GM21526 (cell line): Measurements from ENCODE around the gene HEMK1.
A peak's percentile ranks its signal among the peaks of the same experiment; 100 is the strongest.

Source experiments
- ATAC-seq: cut with Tn5 transposase; IDR thresholded peaks from one replicate; pipeline ENCODE4 v1.9.1; 2021; ENCODE audit warnings: moderate library complexity; ENCODE audit not compliant: unreplicated experiment, low FRiP score

HEMK1 gene, protein sequence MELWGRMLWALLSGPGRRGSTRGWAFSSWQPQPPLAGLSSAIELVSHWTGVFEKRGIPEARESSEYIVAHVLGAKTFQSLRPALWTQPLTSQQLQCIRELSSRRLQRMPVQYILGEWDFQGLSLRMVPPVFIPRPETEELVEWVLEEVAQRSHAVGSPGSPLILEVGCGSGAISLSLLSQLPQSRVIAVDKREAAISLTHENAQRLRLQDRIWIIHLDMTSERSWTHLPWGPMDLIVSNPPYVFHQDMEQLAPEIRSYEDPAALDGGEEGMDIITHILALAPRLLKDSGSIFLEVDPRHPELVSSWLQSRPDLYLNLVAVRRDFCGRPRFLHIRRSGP

DNA sequence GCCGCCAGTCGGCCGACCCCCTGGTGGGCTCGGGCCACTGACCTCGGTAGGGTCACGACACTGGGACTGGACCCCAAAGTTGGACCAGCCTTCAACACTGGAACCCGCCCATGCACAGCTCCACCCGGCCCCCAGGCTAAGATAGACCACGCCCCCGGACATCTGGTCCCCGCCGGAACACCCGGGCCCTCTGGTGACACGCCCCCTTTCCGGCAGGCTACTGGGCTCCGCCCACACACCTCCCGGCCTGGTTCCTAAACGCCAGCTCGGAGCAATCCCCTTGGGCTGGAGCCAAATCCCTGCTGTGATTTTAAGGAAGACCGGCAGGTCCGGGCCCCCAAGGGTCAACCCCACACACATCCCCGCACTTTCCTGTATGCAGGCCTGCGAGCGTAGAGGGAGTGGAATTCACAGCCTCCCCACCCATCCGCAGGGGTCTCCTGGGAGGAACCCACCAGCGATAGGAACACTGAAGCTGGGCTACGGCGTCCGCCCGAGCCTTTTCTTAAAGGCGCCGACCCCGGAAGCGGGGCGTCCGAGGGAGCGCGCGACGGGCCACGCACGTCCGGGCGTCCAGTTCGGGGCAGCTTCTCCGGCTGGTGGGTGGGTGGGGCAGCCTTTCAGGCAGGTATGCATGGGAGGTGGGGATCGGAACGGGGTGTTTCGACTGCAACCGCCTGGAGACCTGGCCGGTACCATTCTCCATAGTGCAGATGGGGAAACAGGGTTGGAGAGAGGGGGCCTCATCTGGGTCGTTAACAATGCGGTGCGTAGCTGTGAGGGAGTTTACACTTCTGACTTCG, at the start of gene HEMK1:
HEMK1 (plus strand) TSS at position 576 of the 803 bp plus-strand sequence. CDS start 1,583 bp downstream, outside the sequence.
- ATAC-seq: peak; percentile 58

DNA sequence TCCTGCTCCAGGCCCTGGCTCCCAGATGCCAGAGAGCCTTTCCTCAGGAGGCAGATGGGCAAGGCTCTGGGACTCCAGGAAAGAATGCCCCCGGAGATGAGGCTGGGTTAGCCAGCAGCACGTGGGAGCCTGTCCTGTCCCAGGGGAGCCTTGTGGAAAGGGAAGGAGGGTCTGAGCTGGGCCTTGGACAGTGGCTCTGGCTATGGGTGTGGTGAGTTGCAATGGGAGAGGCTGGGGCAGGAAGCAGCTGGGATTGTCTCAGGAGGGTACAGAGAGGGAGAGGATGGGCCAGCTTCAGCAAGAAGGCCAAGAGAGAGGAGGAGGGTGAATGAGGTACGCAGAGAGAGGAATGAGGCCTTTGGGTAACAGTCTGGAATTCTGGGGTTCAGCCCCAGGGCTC, 48.5 kb upstream of the HEMK1 start:
- ATAC-seq: no peak

DNA sequence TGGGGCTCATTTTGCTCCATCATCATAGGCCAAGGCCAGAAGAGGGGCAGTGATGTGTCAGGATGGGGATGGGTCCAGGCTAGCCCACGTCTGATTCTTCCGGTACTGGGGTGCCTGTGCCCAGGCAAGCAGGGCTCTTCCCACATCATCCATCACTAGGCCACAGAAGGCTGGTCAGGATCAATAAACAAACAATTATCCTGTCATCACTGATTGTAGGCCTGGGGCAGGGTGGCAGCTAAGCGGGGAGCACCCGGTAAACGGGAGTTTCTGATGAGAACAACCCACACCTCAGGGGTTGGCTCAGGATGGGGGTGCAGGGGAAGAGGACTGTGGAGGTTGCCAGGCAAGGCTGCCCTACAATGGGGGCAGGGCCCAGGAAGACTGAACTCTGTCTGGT, 47.8 kb upstream of the HEMK1 start:
- no peak for ATAC-seq

DNA sequence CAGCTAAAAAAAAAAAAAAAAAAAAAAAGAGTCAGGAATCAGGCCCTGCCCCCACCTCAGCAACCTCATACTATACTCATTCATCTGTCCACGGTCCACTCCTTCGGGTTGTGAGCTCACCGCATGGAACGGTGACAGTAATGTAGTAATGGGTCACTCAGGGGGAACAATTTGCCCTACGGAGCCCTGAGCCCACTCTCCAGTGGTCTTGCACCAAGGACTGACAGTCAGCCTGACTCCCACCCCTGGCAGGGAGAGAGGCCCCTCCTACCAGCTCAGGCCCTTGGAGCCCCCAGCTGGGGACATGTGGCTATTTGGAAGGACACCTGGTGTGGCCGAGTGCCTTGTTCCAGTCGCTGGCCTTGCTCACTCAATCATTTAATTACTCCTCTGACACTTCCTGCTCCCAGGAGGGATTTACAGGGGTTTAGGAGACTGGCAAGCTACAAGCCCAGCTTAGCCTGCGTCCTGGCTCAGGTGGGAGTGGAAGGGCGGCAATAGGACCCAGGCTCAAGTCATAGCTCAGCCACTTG, 46.0 kb upstream of the HEMK1 start:
- ATAC-seq: no peak

DNA sequence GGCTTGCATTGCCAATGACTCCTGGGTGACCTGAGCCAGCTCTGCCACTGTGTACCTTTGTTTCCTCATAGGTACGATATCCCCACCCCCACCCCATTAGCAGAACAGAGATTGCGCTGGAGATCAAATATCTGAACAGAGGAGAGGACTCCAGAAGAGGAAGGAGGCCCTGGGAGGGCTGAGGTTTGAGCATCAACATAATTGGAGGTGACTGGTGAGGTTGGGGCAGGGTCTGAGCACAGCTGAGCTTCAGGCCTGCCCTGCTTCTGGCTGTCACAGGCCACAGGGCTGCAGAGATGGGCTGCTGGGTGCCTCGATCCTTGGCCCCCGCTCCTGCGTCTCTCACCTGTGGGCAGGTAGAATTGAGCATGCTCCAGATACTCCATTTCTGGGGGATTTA, 44.6 kb upstream of the HEMK1 start:
- ATAC-seq: no peak

DNA sequence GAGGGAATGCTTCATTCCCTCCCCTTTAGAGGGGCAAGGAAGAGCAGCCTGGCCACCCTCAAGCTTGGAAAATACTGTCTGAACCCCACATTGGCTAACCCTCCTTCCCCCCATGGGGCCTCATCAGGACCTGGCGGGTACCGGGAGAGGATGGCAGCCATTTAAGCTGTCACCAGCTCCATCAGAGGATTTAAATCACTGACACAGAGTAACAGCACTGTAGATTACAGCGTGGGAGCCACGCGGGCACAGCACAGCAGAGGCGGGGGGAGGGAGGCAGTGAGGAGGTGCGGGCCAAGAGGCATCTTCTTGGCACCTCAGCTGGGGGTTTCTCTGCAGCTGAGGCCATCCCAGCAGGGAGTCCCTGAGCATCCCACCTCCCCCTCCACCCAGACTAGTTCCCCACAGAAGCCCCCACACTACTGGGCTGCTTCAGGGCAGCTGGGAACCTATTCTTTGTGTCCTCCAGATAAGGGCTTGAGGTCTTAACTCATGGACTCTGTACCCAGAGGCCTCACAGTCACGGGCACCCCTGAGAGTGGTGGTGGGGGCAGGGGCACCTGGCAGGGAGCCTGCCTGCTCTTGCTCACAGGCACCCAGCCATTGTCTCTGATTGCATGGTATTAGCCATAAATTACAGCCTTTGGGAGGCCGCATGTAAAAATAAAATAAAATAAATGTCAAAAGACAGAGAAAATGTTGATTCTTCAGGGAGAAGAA, 44.0 kb upstream of the HEMK1 start:
- ATAC-seq: no peak

DNA sequence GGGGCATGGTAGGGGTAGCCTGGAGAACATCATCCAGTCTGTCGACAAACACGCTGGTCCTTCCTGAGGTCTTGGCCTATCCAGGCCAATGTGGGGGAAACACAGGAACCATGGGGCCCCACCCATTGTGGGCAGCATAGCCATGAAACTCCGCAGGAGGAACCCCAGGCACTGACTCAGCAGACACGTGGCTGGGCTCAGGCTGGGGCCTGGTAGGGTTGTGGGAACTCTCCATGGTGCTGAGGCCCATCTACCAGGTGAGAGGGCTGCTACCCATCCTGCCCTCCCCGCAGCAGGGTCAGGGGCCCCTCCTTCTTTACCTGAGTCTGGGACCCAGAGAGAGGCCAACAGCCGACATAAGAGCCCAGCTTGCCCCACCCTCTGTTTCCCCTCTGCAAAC, 43.3 kb upstream of the HEMK1 start:
- no peak for ATAC-seq

DNA sequence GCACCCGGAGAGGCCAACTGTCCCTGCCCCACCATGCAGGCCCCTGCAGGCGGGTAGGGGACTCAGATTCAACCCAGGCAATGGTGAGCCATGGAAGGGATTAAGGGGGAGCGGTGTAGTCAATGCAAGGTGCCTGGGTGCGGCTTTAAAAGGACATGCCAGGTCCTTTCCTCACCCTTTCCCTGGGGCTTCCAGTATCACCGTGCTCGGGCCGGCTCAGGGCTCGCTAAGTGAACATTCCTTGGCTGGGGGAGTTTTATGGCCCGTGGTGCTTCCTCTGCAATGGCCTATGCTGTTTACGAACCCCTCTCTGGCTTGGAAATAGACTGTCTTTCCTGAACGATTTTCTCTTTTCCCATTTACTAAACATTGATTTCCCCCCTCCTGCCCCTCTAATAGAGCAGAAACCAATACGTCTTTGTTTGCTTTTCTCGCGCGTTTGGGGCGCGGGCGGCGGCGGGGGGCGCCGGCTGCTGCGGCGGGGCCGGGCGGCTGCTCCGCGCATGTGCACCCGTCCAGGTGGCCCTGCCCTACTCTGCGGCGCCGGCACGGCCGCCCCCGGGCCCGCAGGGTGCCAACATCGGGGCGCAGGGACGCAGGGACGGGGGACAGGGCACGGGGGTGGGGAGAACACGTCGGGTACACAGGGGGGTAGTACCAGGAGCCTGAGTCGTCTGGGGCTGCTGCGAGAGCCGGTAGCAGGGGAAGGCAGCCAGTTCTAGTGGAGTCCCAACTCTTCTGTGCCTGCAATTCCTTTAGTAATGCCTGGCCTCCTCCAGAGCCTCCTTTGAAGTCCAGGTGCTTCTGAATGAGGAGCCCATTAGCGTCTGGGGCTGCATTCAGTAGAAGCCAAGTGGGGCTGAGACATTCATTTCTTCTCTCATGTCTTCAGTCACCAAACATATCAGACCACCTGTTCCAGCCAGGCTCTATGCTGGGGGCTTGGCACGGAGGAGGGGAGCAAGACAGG, 39.0 kb upstream of the HEMK1 start:
- ATAC-seq: no peak

DNA sequence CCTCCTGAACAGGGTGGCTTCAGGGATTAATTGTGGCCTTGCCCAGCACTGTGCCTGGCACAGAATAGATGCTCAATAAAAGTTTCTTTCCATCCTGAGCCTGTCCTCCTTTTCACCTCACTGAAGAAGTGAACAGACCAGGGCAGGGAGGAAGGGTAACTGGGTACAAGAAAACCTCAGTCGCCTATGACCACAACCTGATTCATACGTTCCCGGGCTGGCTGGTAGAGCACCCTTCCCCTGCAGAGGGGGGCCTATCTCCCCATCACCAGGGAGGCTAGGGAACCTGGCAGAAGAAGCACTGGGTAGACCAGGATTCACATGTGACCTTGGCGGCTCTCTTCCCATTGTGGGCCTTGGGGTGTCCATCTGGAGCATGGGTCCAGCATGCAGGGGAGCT, 38.1 kb upstream of the HEMK1 start:
- no peak for ATAC-seq

DNA sequence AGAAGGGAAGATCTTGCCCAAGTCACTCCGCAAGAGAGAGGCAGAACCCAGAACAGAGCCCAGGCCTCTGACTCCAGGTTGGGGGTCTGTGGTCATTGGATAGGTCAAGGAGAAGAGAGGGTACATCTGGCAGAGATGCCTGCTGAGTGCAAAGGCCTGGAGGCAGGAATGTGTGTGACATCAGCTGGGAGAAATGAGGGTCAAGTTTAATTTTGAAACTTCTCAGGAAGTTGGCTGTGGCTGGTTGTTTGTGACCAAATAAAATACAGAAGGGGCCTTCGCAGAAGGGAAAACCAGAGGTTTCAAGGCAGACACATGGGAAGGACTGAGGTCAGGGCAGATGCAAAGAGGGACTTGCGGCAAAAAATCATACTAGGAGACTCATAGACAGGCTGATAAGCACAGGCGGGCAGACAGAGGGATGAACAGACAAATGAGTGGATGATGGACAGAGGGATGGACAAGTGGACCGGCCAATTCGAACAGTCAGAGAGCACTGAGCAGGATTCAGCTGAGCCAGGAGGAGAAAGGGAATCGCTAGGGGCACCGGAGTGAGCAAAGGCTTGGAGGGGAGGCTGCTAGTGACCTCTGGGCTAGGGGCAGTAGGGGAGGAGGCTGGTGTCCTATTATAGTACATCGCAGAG, 37.1 kb upstream of the HEMK1 start:
- no peak for ATAC-seq

DNA sequence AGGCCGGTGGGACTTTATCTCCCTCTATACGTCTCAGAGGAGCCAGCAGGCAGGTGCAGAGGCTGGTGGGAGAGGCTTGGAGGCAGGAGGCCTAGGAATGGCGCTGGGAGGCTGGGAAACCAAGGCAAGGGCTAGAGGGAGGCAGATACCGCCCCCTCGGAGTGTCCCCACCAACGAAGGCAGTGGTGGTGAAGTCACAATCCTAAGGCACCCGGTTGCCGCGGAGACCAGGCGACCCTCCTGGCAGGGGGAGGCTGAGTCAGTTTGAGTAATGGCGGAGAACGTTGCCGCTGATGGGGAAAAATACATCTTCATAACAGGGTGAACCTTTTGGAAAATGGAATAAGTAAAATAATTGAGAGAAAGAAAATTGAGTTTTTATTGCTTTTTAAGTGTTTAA, 36.0 kb upstream of the HEMK1 start:
- no peak for ATAC-seq

DNA sequence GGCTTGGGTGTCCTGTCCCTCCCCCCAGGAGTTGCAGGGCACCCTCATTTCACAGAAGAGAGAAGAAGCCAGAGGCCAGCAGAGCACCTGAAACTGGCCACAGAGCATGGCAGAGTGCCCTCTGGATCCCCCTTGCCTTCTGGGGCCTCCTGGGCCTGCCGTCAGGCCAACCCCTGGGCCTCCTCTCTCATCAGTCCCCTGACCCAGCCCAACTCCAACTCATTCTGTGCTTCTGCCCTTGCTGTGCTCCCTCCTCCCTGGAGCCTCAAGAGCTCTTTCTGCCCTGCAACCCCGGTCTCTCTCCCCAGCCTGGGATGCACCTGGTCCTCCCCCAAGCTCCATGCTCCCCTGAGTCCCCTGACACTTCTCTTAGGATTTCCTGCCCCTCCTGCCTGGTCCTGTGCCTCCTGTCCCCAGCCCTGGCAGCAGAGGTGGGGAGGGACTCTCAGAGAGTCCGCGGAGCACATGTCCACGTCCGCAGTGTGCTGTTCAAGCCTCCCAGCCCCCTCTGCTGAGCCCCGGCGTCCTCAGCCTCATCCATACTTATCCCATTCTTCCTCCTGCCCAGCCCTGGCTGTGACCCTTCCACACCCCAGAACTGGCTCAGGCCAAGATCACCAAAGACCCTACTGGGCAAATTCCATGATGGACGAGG, 35.4 kb upstream of the HEMK1 start:
- ATAC-seq: no peak

DNA sequence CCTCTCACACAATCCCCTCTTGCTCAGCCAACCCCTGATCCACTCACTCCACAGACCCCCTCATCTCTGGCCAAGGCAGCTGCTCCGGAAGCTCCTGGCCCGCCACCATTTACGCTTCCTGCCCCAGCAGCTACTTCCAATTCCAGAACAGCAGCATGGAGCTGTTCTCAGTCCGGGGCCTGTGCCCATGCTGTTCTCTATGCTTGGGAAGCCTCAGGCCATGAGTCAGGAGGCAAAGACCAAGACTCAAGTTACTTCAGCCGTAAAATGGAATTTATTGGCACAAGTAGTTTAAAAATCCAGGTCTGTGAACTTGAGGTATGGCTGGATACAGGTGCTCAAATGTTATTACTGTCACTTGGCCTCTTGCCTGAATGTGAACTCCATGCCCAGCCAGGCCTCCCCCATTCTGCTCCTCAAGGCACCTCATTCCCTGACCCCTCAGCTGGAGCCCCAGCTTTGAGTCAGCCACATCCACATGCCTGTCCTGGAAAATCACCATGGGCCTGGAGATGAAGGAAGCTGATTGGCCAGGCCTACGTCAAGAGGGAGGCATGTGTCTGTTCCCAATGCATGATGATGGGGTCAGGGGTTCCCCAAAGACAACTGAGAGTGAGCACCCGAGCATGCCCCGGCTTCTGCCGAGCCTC, 34.5 kb upstream of the HEMK1 start:
- no peak for ATAC-seq

DNA sequence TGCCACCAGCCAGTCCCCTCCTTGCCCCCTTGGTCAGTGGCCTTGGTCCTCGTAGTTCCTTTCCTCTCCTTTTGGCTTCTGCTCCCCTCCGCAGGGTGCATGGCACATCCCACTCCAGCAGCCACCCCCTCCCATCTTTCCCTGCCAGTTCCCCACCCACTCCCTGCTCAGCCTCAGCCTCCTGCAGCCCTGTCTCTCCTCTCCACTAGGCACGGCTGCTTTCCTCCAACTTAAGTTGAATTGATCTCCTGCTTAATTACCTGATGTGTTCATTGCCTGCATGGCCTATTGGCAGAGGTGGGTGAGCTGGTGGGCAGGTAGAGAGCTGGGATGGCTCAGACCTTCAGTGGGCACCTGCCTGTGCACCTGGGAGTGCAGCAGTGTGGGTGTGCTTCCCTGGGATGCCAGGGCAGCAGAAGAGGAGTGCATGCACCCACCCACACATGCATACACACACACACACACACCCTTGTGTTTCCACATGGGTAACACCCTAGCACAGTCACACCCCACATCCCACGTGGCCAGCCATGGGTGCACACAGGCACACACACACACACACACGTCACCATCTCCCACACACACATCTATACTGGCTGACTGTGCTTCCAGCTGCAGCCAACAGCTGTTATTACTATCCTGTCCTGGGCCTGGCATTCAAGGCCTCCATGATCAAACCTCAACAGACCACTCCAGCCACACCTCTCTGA, 32.7 kb upstream of the HEMK1 start:
- ATAC-seq: no peak

DNA sequence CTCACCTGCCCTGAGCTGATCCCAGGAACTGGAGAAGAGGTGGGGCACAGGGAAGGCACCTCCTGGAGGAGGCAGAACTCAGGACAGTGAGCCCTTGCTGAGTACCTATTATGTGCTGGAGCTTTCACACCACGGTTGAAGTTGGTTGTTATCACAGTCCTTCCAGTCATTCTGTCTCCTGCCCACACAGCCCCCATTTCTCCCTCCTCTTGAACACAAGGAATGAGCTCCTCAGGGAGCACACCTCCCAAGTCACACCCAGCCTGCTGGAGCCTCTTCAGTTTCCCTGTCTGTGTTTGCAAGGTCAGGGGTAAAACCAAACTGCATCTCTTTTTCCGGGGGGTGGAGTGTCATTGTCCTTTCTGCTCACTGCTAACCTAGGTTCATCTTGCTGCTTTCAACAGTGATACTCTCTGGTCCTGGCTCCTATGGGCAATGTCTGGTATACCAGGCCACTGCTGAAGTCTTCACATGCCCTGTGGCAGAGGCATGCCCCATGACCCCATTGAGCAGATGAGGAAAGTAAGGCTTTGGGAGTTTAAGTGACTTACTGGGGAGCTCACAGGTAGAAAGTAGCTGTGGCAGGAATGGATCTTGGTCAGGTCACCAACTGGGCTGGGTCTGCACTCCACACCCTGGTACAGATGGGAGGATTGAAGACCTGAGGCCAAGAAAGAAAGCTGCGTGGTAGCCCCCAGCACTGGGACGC, 31.7 kb upstream of the HEMK1 start:
- ATAC-seq: no peak

DNA sequence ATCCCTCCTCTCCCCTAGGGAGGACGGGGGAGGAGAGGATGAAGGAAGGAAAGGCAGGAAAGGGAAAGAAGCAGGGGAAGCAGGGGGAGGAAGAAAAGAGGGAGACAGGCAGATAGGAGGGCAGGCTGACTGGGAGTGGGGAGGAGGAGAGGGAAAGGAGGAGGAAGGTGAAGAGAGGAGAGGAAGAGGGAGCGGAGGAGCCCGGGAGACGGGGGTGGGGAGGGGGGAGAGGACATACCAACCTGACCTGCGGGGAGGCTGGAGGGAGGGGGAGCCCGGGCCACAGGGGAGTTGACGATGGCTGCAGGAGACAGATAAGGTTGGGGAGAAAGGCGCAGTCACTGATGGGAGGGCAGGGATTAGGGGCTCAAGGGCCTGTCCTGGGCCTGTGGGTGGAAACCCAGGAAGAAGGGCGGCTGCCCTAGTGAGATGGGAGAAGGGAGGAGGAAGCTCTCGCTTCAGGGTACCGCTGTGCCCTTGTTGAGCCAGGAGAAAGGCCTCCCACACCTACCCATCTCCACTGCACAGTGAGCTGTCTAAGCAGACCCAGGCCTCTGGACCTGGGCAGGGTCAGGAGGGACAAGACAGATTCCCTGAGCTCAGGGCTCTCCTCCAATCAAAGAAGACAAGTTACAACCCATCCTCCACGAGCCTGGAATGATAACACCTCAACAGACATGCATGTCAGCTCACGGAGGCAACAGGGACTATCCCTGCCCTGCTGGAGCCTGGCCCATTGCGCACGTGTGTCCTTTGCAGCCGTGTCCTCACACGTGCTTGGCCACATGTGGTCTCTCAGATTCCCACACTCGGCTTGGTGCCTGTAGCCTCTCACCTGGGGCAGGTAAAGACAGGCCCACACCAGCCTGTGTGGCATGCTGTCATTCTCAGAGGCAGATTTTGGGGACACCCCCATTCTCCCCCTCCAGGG, 29.7 kb upstream of the HEMK1 start:
- ATAC-seq: no peak
